Measurements from ENCODE around the gene FUT7. TPM values are rescaled to one million over a fixed set of nuclear protein-coding genes. Genes with fewer than 3 reads are reported as not detected.

Gene FUT7
- total RNA-seq, 1 experiment from 2014 or later = not detected

GRCh38 chr9:137064880-137065164 lies 32.9 kb upstream of the FUT7 start:
- Histone ChIP-seq H3K23ac (ENCODE audit: insufficient read length, low read depth, low read length) (no peak overlapping the region), H3K9me3 (ENCODE audit: control insufficient read depth, low read depth, low read length) (no peaks in the 10 kb centered on the region), H2BK20ac (ENCODE audit: low read depth, low read length, poor library complexity, severe bottlenecking) (no peak overlapping the region), H2BK120ac (ENCODE audit: low read depth, low read length, poor library complexity, severe bottlenecking) (no peak overlapping the region), H3K18ac (ENCODE audit: insufficient read length, low read depth, low read length) (no peak overlapping the region), H3K27ac (ENCODE audit: insufficient read length, low read depth, low read length) (no peak overlapping the region), H2AFZ (ENCODE audit: low read length) (no peak overlapping the region), H4K5ac (ENCODE audit: insufficient read length, low read depth, low read length) (no peak overlapping the region), H4K91ac (ENCODE audit: insufficient read length, low read depth, low read length) (no peak overlapping the region), H2BK12ac (ENCODE audit: insufficient read length, low read depth, low read length) (no peak overlapping the region), H3K27me3 (ENCODE audit: insufficient read depth, low read length) (no peaks in the 10 kb centered on the region), H3T11ph (ENCODE audit: low read length) (no peak overlapping the region), H4K8ac (replicated peaks; ENCODE audit: insufficient read length, low read depth, low read length) (no peak overlapping the region), H2BK15ac (ENCODE audit: low read depth, low read length) (no peak overlapping the region), H4K20me1 (ENCODE audit: control insufficient read depth, insufficient read depth, insufficient read length) (peaks cover 4% of the 10 kb centered on the region), H2AK5ac (ENCODE audit: insufficient read length, low read length) (no peak overlapping the region), H3K4ac (ENCODE audit: low read depth, low read length) (no peak overlapping the region), H2BK5ac (ENCODE audit: insufficient read length, low read length) (no peak overlapping the region), H3K23me2 (ENCODE audit: insufficient read length, low read depth, low read length, poor library complexity, severe bottlenecking) (no peaks in the 10 kb centered on the region), H3K79me1 (ENCODE audit: insufficient read depth, low read depth, low read length, poor library complexity, severe bottlenecking) (no peaks in the 10 kb centered on the region), H3K4me1 (ENCODE audit: insufficient read depth, low read length) (no peaks in the 10 kb centered on the region), H3K79me2 (ENCODE audit: insufficient read depth, low read length) (no peaks in the 10 kb centered on the region), H3K9ac (ENCODE audit: extremely low read depth, insufficient read length, low read length) (no peak overlapping the region), H3K4me2 (ENCODE audit: insufficient read depth, insufficient read length, low read length) (no peak overlapping the region), H3K56ac (ENCODE audit: insufficient read length, low read depth, low read length) (no peak overlapping the region), H3K14ac (ENCODE audit: insufficient read depth, low read length) (no peak overlapping the region)
- no CpG with 5 or more reads among the region's 12 CpGs for WGBS (ENCODE audit: extremely low coverage, insufficient read length, low lambda C conversion rate)
- peaks cover 8 to 17% of the 10 kb centered on the region in 2 experiments for H3K4me1 Mint-ChIP-seq
- peaks cover 0 to 5% (median 4%) of the 10 kb centered on the region in 3 experiments; a peak in 4 of 7 replicates for H3K36me3 Mint-ChIP-seq (ENCODE audit: insufficient read depth in 1 of 3, low read depth in 3 of 3)
- peaks cover 2% of the 10 kb centered on the region; the same call in 1 of the 2 replicates for H3K27me3 Mint-ChIP-seq (ENCODE audit: low read depth)
- TF ChIP-seq, protein P1, sequence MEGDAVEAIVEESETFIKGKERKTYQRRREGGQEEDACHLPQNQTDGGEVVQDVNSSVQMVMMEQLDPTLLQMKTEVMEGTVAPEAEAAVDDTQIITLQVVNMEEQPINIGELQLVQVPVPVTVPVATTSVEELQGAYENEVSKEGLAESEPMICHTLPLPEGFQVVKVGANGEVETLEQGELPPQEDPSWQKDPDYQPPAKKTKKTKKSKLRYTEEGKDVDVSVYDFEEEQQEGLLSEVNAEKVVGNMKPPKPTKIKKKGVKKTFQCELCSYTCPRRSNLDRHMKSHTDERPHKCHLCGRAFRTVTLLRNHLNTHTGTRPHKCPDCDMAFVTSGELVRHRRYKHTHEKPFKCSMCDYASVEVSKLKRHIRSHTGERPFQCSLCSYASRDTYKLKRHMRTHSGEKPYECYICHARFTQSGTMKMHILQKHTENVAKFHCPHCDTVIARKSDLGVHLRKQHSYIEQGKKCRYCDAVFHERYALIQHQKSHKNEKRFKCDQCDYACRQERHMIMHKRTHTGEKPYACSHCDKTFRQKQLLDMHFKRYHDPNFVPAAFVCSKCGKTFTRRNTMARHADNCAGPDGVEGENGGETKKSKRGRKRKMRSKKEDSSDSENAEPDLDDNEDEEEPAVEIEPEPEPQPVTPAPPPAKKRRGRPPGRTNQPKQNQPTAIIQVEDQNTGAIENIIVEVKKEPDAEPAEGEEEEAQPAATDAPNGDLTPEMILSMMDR (conservative IDR thresholded peaks at IDR 0.05) = no peak
- no peak for DNase-seq
- H3K4me3 Mint-ChIP-seq = no peak overlapping the region
- H3K27ac Mint-ChIP-seq = no peak overlapping the region
- no peaks in the 10 kb centered on the region for H3K9me3 Mint-ChIP-seq

Measured in H9 (cell line).